Activated CD4-positive, alpha-beta T cell treated with anti-CD3 and anti-CD28 coated beads, Interleukin-2, Interleukin-6, amounts not matched to agents 100 ng/mL and 50 ng/mL, durations not matched to agents 16 hours and 8 hours (primary cell): ENCODE results near the gene CHIT1.
"Not testable (repeated sequence)": the region's sequence is repeated elsewhere in the genome, so short reads cannot be mapped to it uniquely, and the experiment has no call there.

Experiments used
- DNase-seq: peaks from one replicate; pipeline ENCODE4 v3.0.0-alpha.2; 2020

The CHIT1 gene

GRCh38 chr1:203264052-203264501 is 34.6 kb upstream of the CHIT1 start:
- DNase-seq, result no peak

GRCh38 chr1:203263496-203263895 is 34.0 kb upstream of the CHIT1 start:
- DNase-seq, result no peak

- DNase-seq, result not testable (repeated sequence)
Measured at GRCh38 chr1:203256636-203257035, 27.2 kb upstream of the CHIT1 start.

- not testable (repeated sequence) for DNase-seq
Measured at GRCh38 chr1:203254782-203255181, 25.3 kb upstream of the CHIT1 start.

GRCh38 chr1:203252678-203253077 is 23.2 kb upstream of the CHIT1 start:
- no peak for DNase-seq

GRCh38 chr1:203251466-203251865 is 22.0 kb upstream of the CHIT1 start:
- no peak for DNase-seq

- no peak for DNase-seq
Measured at GRCh38 chr1:203250911-203251310, 21.4 kb upstream of the CHIT1 start.

GRCh38 chr1:203244776-203245175 is 15.3 kb upstream of the CHIT1 start:
- no peak for DNase-seq

GRCh38 chr1:203241708-203242107 is 12.2 kb upstream of the CHIT1 start:
- not testable (repeated sequence) for DNase-seq

- DNase-seq, result no peak
Measured at GRCh38 chr1:203239526-203240305, 10.2 kb upstream of the CHIT1 start.

- no peak for DNase-seq
Measured at GRCh38 chr1:203239081-203239480, 9.6 kb upstream of the CHIT1 start.

GRCh38 chr1:203238535-203238934 is 9.1 kb upstream of the CHIT1 start:
- no peak for DNase-seq

GRCh38 chr1:203234901-203235300 is 5.4 kb upstream of the CHIT1 start:
- DNase-seq, result not testable (repeated sequence)

- DNase-seq, result no peak
Measured at GRCh38 chr1:203228670-203229069, 803 bp downstream of the CHIT1 start.

- no peak for DNase-seq
Measured at GRCh38 chr1:203227371-203228083, 1.9 kb downstream of the CHIT1 start.

GRCh38 chr1:203225071-203225470 is 4.4 kb downstream of the CHIT1 start:
- no peak for DNase-seq

GRCh38 chr1:203223012-203223775 is 6.3 kb downstream of the CHIT1 start:
- DNase-seq, result no peak

- no peak for DNase-seq
Measured at GRCh38 chr1:203219934-203220333, 9.5 kb downstream of the CHIT1 start.

GRCh38 chr1:203219171-203219570 is 10.3 kb downstream of the CHIT1 start:
- no peak for DNase-seq

- no peak for DNase-seq
Measured at GRCh38 chr1:203217668-203218067, 11.8 kb downstream of the CHIT1 start.

GRCh38 chr1:203217139-203217655 is 12.3 kb downstream of the CHIT1 start:
- DNase-seq, result no peak

- peak; percentile 70 for DNase-seq
Measured at GRCh38 chr1:203216274-203217138, 13.0 kb downstream of the CHIT1 start.
